Stimulated activated CD4-positive, alpha-beta T cell treated with anti-CD3 and anti-CD28 coated beads, Interleukin-4, amount 100 ng/mL, for 24 hours (primary cell): ENCODE measurements around the gene PDE8A.

ENCODE experiments used
- DNase-seq: peaks from one replicate; pipeline ENCODE4 v3.0.0-alpha.2; 2020

The PDE8A gene

DNA sequence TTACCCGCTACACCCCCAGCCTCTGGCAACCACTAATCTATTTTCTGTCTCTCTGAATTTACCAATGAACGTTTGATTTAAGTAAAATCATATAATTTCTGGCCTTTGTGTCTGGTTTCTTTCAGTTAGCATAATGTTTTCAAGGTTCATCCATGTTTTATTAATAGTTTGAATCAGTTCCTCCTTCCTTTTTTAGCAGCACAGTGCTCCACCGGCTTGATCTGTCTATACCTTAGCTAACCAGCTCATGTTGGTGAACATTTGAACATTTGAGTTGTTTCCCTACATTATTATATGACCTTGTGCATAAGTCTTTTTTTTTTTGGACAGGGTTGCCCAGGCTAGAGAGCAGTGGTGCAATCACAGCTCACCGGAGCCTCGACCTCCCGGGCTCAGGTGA, 33.3 kb downstream of the PDE8A start:
- no peak for DNase-seq

GRCh38 chr15:85016275-85016674, 34.6 kb downstream of the PDE8A start:
- no peak for DNase-seq

- no peak for DNase-seq
Observed at GRCh38 chr15:85019815-85020590, 38.3 kb downstream of the PDE8A start.

DNA sequence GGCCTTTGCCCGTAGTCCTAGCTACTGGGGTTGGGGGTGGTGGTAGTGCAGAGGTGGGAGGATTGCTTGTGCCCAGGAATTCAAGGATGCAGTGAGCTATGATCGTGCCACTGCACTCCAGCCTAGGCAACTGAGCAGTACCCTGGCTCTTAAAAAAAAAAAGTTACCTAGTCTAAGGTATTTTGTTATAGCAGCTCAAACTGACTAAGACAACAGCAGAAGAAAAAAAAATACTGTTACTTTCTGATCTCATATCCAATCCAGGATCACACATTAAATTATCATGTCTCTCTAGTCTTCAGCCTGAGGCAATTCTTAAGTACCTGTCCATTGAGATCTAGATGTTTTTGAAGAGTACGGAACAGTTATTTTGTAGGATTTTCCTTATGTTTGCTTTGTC, 39.8 kb downstream of the PDE8A start:
- DNase-seq = no peak

DNA sequence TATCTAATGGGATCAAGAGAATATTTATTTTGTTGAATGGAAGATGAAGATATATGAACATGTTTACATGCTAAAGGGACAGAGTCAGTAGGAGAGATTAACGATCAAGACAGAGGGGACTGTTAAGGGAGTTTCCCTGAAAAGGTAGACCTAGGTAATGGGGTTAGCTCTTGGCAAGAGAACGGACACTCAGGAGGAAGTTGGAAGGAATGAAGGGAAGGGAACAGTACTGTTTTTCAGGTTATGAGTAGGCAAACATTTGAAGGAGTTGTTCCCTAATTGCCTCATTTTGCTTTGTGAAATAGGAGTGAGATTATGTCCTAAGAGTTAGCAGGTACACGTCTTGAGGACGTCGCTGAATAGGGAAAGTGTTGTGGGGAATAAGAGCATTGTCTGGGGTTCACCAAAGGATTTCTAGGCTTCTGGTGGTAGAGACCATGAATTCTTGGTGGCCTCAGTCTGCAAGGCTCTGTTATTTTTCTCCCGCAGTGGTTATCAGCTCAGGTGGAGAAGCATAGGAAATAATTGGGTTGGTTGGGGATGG, 41.3 kb downstream of the PDE8A start:
- no peak for DNase-seq

DNA sequence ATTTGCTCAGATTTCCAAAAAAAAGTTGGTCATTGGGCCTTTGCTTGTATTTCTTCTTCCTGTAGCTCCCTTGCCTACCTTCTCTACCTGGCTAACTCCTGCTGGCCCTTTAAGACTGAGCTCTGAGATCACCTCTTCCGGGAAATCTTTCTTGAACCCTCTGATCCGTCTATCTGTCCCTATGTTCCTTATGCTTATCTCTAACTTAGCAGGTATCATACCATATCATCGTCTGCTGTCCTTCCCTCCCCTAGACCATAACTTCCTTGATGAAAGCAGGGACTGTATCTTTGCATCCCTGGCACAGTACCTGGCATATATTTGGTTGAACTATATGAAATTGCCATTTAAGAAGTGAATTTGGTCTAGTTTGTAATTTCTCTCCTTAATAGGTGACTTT, 42.3 kb downstream of the PDE8A start:
- no peak for DNase-seq

- no peak for DNase-seq
Observed at GRCh38 chr15:85024509-85025336, 43.1 kb downstream of the PDE8A start.

DNA sequence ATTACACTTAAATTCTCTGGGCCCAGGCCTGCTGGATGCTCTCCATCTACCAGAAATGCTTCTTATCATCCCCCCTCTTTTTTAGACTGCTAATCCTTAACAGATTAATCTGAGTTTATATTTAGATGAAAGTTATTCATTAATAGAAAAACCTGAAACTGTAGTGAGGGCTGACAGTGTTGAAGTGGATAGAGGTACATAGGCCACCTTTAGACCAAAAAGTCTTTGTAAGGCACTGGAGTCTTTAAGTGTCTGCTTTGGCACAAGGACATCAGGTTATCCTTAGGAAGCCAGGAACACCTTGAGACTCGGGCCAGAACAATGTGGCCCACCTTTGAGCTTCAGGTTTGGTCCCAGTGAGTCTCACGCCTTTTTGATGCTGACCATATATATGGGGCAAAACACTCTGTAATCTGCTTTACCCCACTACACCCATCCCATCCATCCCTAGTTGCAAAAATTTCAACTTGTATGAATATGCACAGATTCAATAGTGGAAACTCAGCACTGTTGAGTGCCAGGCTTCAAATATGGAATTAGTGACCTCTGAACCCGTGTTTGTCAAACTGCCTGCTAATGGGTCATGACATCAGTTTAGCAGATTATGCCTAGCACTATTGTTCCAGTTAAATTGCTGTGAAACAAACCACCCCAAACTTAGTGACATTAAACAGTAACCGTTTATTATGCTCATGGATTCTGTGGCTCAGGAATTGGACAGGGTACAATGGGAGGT, 44.0 kb downstream of the PDE8A start:
- no peak for DNase-seq

DNA sequence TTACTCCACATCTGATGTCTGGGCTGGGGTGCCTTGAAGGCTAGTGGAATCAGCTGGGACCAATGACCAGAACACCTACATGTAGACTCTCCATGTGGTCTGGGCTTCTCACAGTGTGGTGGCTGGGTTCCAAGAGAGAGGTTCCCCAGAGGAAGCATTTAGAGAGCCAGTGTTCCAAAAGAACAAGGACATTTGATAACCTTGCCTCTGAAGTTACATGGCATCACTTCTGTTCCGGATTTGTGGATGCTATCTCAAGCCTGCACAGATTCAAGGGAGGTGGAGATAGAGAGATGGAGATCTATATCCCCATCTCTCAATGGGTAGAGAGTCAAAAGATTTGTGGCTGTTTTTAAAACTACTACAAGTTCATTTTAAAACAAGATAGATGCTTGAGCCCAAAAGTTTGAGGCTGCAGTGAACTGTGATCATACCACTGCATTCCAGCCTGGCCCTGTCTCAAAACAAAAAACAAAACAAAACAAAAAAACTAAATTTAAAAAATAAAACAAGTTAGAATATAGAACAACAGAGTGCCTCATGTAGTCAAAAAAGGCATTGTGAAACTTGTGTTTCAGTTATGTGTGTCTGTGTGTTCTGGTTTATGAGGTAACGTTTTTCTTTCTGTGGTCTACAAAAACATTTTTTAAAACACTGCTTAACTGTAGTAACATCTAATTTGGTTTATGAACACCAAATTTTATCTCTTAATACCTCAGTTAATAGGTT, 44.8 kb downstream of the PDE8A start:
- no peak for DNase-seq

GRCh38 chr15:85027033-85027380, 45.4 kb downstream of the PDE8A start:
- DNase-seq = no peak

DNA sequence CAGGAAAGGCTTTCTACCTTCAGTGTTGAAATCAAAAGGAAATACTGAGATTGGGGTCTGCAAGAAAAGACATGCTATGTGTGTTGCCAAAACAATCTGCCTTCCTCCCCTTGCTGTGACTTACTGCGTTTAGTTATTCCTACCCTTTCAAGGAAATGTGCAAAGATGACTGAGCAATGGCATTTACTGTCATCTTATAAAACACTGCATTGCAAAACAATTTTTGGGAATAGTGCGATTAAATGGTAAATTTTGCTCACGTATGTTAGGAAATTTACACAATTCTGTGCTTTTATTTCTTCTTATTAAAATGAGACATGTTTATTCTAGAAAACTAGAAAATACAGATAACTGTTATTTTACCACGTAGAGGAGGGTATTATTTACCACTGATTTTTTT, 45.8 kb downstream of the PDE8A start:
- DNase-seq = no peak

- DNase-seq = no peak
Observed at GRCh38 chr15:85028416-85028815, 46.8 kb downstream of the PDE8A start.

DNA sequence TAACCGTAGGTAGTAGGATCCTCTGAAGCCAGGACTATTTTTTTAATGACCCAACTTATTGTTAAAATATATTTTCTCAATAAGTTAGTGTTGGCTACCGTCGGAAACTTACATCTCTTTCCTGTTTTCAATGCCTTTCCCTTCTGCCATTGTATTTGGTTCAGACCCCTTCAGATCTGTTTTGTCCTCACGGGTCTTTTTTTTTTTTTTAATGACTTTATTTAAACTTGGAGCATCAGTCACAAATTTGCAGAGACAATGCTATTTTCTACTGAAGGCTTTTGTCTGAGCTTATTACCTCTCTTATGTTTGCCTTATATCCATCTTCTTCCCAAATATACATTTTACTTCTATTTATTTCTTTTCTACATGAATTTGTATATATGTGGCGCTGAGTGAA, 47.6 kb downstream of the PDE8A start:
- DNase-seq = no peak

DNA sequence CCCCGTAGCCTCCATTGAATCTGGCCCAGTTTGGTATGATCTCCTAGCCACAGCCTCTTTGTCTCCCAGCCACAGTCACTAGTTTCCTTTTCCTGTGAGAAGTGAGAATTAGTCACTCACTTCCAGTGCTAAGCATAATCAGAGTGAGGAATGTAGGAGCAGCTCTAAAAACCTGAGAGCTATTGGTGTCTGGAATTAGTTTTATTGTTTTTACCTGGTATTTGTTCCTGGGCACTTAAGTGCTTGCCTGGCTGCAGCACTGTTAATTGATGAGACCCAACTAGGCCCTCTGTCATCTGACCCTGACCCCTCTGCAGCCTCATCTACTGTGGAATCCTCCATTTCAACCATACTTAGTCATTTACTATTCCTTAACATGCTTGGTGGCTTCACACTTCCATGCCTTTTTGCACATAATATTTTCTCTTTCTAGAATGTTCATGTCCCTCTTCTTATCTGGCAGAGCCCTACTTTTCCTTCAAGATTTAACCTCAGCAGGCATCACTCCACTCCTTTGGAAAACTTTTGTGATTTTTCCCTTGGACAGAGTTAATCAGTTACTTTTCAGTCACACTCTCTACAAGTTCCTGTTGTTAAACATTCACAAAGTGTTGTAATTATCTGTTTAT, 48.8 kb downstream of the PDE8A start:
- DNase-seq = no peak

- no peak for DNase-seq
Observed at GRCh38 chr15:85031086-85031943, 49.7 kb downstream of the PDE8A start.

- DNase-seq = no peak
Observed at GRCh38 chr15:85031944-85032558, 50.4 kb downstream of the PDE8A start.

- no peak for DNase-seq
Observed at GRCh38 chr15:85033148-85033547, 51.5 kb downstream of the PDE8A start.

- DNase-seq = no peak
Observed at GRCh38 chr15:85034276-85034675, 52.6 kb downstream of the PDE8A start.

DNA sequence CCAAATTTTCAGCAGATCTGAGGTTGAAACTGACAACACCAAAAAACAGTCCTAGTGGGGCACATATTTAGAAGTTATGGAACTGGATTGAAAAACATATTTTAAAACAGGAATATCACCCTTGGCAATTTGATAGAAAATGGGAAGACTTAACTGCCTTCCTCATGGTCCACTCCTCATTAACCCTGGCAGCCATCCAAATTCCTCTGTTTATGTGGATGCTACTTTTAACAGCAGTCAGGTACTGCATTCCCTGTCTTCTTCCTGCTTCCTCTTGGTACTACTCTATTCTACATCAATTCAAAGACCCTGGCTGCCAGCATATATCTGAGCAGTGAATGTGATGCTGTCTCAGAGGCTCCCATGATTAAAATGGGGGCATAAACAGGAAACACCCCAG, 54.3 kb downstream of the PDE8A start:
- DNase-seq = no peak

DNA sequence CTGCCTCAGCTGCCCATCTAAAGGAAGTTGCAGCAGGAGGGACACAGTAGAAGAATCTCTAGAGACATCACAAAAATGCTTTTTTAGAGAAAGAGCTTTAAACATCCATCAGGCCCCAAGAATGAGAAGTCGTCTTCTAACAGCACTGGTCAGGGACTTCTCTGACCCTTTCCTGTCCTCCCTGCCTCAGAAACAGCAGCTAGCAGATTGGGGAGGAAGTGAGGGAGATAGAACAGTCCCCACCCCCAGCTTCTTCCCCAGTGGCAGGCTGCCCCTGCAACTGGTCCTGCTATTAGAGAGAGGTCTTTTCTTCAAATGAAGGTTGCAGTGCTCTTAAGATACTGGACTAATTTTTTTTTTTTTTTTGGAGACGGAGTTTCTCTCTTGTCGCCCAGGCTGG, 55.1 kb downstream of the PDE8A start:
- DNase-seq = no peak

- no peak for DNase-seq
Observed at GRCh38 chr15:85037641-85038040, 56.0 kb downstream of the PDE8A start.
